Activated CD8-positive, alpha-beta memory T cell treated with anti-CD3 and anti-CD28 coated beads for 36 hours (primary cell): ENCODE data around the gene XYLT1. TPM values are rescaled to one million over a fixed set of nuclear protein-coding genes. Genes with fewer than 3 reads are reported as not detected.

ENCODE experiments used
- CTCF ChIA-PET: fragments of 350-600 bp; sonication (Branson Sonifier 250); formaldehyde crosslinking; loops from one replicate; lab custom pipeline; 2021; ENCODE audit warnings: antibody characterized with exemption; lab: Charles Lee
- POLR2A ChIA-PET: fragments of 350-600 bp; sonication (Branson Sonifier 250); formaldehyde crosslinking; loops from one replicate; lab custom pipeline; 2021; ENCODE audit warnings: antibody characterized with exemption; lab: Charles Lee
- total RNA-seq, 2 experiments: library from RNA; stranded (reverse); gene quantifications; one replicate each; pipeline ENCODE4 v1.2.3, GENCODE V29; 2021

The XYLT1 gene
- total RNA-seq, 2 experiments from 2014 or later = 4.9 to 5.2 TPM

DNA sequence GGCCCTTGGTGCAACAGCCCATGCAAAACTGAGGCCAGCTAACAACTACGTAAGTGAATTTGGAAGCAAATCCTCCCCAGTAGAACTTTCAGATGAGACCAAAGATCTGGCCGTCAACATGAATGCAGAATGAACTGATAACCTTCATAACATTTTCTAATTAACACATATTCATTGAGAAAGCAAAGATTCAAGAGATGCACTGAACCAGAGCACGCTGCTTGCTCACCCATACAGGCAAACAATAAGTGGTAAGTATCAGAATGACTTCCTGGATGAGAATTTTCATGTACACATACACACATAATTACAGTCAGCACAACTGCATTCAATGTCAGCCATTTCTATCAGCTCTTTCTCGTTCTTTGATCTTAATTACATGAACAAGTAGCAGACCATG lies 30.6 kb downstream of the XYLT1 start:
- POLR2A ChIA-PET = interaction anchor here (1.2 kb wide), 1 partner anchor 10 kb away, joined by 4 read pairs; no protein-coding TSS in a partner anchor

DNA sequence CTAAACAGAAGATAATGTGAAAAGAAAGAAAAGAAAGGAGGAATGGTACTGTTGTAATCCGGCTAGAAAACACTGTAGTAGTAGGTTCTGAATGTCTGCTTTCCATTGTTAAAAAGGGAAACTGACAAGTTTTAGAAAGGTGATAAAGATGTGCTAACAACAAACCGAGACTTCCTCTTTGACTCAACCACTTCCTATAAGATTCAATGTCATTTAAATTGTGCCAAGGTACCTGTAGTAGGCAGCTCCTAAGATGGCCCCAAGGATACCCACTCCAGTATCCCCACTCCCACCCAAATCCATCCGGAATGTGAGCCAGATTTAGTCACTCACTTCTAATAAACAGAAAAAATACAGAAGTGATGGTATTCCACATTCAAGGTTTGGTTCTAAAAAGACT lies 31.2 kb downstream of the XYLT1 start:
- CTCF ChIA-PET = no interaction called here
- POLR2A ChIA-PET = interaction anchor here (1.2 kb wide), 1 partner anchor 10 kb away, joined by 4 read pairs; no protein-coding TSS in a partner anchor

More for the DNA sequence above, 30.6 kb downstream of the XYLT1 start:
- CTCF ChIA-PET = no interaction called here

DNA sequence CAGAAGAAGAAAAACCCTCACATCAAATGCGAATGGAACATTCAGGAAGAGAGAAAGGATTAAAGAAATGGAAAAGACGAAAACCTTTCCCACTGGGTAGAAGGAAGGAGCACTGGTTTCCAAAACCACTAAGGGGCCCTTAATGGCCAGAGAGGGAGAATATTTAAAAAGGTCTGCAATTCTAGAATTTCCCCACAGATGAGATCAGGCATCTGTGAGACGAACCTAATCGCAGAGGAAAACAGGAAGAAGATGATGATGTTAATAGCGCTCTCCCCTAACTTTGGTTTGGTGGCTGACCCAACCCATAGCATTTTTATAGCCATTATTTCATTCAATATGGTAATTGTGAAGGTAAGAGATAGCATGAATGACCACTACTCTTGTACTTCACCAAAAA lies 32.8 kb downstream of the XYLT1 start:
- ChIA-PET CTCF (no interaction called here), POLR2A (no interaction called here)

DNA sequence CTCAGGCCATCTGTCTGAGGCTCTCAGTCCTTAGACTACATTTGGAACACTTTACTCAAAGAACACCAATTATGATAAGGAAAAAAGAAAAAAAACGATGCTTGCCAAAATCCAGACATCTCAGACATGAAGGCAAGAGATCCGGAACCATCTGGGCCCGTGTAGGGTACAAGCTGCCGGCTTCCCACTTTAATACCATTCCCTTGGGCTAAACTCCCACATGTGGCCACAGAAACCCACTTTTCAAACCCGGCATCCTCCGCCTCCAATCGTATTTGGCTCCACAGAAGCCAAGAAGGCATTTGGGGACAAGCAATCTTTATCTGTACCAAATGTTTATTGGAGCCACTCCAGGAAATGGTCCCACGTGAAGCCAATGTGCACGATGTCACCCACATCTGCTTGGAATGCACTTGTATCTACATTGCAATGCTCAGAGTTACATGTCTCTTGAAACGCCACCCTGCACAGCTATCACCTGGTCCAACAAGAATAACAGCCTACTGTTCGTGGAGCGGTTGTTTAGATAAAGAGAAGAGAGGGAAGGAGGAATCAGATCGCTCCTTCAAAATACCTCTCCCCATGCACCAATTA lies 33.5 kb downstream of the XYLT1 start:
- POLR2A ChIA-PET = no interaction called here
- CTCF ChIA-PET = no interaction called here

DNA sequence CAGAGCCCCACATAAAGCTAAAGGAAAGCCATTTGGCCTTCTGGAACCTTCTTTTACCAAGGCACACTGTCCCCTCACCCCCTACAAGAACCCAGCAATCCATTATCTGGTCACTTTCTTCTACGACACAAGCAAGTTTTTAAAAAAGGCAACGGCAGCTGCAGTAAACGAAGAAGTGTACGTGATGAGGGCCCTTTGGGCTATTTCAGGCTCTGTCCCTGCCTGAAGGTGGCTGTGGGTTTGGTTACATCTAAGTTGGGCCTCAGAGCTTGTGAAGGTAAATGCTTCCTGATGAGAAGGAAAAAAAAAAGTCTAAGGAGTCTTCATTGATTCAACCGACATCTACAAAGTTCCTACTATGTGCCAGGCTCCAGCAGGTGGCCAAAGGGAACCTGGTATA lies 35.4 kb downstream of the XYLT1 start:
- POLR2A ChIA-PET = no interaction called here
- CTCF ChIA-PET = no interaction called here

DNA sequence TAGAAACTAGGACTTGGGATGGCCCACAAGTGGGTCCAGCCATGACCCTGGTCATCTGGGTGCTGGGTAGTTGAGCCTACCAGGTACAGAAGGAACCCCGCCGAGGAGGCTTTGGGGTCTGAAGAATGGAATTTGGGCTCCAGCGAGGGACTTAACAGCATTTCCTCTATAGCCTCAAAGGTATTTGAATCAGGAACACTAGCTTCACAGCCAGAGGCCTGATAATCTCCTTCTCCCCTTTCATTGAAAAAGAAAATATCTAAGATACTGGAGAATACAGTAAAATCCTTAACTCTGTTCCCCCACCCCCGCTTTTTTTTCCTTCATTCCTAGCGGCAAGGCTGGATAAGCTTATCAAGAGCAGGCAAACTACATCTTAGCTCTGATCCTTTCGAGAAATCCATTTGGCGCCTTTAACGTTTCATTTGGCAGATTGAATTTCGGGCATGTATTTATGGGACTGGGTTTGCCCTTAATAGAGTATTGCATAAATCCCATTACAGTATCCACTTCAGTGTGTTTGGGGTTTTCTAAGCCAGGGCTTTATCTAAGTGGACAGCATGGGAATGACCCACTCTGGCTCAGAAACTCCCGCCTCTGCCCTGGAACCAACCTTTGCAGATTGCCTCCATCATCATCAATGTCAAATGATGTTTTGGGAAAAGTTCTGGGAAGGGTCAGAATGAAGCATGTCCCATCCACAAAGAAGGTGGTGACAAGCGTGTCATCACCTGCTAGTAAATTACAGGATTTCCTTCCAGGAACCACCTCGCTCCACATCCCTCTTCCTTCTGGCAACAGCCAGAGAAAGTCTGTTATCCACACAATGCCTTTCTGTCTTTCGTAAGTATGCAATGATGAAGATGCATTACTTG lies 36.9 kb downstream of the XYLT1 start:
- ChIA-PET CTCF (interaction anchor here (1.0 to 1.3 kb wide), 2 partner anchors 17 to 23 kb away, joined by 3 to 4 read pairs; no protein-coding TSS in a partner anchor), POLR2A (no interaction called here)

DNA sequence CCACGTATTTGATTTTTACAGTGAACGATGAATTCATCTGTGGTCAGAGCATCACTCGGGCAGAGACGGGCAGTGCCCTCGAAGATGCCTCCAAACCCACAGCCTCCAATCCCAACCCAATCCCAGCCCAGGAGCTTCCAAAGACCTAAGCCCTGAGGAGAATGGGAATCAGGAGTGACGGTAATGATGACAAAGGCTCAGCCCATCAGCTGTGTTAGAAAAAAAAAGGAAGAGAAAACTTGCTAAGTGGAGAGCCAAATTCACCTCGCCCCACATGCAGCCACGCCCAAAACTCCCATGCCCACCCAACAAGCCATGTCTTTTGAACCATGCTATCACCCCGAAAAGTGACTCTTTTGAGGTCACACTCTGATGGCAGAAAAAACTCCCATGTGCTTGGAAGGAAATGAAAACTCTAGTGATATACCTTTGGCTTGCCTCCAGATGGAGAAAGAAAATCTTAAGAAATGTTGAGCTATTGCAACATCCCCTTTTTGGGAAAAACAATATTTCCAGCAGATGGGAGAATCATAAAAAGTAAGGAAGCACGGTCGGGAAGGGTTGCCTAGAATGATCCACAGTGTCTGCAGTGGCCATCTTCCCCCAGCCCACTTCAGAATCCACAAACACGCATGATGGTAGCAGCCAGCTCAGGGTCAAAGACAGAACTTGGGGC lies 37.7 kb downstream of the XYLT1 start:
- POLR2A ChIA-PET = no interaction called here
- CTCF ChIA-PET = interaction anchor here (1.3 kb wide), 1 partner anchor 16 kb away, joined by 4 read pairs; no protein-coding TSS in a partner anchor

DNA sequence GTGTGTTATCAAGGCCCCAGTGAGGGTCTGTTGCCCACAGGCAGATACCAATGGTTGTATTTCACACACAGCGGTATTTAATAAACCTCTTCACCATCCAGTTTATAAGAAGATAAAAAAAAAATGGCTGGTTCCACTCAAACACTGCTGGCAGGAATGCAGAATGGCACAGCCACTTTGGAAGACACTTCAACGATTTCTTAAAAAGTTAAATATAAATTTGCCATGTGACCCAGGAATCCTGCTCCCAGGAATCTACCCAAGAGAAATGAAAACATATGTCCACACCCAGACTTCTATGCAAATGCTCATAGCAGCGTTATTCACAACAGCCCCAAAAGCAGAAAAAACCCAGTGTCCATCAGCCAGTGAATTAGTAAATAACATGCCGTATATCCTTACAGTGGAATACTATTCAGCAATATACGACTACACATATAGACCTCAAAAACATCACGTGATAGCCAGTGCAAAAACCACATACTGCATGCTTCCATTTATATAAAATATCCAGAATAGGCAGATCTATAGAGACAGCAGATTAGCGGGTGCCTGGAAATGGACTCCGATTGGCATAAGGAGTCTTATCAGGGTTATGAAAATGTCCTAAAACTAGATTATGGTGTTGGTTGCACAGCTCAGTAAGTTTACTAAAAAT lies 38.7 kb downstream of the XYLT1 start:
- ChIA-PET POLR2A (no interaction called here), CTCF (no interaction called here)

DNA sequence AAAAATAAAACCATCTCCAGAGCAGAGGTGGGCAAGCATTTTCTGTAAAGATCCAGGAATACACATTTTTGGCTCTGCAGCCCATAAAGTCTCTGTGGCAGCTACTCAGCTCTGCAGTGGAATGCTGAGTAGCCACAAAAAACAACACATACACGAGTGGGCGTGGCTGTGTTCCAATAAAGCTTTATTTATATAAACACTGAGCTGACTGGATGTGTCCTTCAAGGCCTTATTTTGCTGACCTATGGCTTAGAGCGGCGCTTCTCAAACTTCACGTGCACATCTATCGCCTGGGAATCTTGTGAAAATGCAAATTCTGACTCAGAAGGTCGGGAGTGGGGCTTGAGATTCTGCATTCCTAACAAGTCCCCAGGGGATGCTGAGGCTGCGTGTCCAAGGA lies 39.7 kb downstream of the XYLT1 start:
- CTCF ChIA-PET = no interaction called here
- POLR2A ChIA-PET = no interaction called here

DNA sequence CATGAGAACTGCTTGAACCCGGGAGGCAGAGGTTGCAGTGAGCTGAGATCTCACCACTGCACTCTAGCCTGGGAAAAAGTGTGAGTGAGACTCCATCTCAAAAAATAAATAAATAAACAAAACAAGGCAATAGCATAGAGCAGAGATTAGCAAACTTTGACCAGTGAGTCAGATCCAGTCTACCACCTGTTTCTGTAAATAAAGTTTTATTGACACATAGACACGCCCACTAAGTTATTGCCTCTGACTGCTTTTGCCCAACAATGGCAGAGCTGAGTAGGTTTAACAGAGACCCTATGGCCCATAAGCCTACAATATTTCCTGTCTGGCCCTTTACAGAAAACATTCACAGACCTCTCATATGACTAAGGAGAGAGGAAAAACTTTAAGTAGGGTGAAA lies 44.3 kb downstream of the XYLT1 start:
- POLR2A ChIA-PET = no interaction called here

DNA sequence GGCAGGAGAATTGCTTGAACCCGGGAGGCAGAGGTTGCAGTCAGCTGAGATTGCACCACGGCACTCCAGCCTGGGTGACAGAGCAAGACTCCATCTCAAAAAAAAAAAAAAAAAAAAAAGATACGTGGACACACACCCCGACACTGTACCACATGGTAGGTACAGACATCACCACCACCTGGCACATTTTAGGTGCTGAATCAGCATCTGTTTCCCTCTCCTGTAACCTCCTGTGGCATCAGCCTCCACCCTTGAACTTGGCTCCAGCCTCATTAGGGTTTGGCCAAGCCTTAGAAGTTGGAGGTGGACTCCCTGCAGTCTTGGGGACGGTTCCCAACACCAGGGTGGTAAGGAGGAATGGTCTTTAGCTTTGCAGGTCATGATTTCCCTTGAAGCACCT lies 46.0 kb downstream of the XYLT1 start:
- ChIA-PET CTCF (no interaction called here), POLR2A (no interaction called here)

More for the DNA sequence above, 44.3 kb downstream of the XYLT1 start:
- CTCF ChIA-PET = no interaction called here

DNA sequence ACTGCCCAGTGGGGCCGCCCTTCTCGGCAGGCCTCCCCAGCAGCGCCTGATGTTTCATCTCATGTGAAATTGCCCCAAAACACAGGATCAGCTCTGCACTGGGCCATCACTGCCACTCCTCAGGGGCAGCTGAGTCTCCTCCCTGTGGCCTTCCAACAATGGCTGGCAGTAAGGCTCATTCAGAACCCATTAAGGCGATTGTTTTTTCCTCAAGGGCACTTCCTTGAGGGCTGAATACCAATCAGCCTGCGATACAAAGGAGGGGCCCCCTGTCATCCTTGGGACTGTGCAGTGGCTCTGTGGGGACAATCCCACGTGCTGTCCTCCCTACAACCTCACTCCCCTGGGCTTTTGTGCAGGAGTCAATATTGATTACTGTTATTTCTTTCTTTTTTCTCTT lies 47.5 kb downstream of the XYLT1 start:
- POLR2A ChIA-PET = no interaction called here
- CTCF ChIA-PET = no interaction called here

DNA sequence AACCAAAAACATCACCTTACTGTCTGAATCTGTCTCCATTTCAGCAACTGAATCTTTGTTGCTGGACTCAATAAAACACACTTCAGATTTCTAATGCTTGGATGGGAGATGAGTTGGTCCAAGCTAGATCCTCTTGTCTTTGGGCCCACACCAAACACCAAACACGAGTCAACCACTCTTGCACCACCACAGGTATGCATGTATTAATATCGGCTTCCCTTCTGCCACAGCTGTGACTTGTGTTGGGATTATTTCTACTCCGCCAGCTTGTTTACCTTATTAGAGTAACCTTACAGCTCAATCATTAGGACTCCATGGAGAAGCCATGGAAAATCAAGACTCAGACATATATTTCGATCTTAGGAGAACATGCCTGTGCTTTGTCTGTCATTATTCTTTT lies 49.9 kb downstream of the XYLT1 start:
- CTCF ChIA-PET = no interaction called here
- POLR2A ChIA-PET = interaction anchor here (0.6 kb wide), 1 partner anchor 9 kb away, joined by 3 read pairs; no protein-coding TSS in a partner anchor

DNA sequence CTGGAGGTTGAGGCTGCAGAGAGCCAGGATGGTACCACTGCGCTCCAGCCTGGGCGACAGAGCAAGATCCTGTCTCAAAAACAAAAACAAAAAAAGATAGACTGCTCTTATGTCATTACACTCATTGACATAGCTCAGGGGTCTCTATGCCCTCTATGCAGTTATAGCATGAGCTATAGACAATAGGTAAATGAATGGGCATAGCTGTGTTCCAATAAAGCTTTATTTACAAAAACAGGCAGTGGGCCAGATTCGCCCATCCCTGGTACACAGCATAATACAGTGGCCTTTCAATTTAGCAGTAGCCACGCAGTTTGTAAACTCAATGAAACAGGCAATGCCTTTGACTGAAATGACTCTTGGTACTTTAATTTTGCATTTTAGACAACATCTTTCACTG lies 51.5 kb downstream of the XYLT1 start:
- ChIA-PET CTCF (no interaction called here), POLR2A (no interaction called here)

DNA sequence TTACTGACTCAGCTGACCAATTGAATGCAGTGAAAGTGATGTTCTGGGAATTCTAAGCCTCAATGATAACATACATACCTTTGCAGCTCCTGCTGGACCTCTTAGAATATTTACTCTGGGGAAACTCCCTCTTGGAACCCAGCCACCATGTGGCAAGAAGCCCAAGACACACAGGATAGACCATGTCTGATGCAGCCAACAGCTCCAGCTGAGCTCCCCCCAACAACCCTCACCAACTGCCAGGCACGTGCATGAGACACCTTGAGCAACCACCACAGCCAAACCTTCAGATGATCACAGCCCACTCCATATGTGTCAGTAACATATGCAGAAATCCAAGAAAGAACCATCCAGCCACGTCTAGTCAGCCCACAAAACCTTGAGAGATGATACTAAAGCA lies 53.0 kb downstream of the XYLT1 start:
- CTCF ChIA-PET = interaction anchor here (0.7 to 1.6 kb wide), 2 partner anchors 31 to 50 kb away, joined by 3 to 4 read pairs; no protein-coding TSS in a partner anchor
- POLR2A ChIA-PET = interaction anchor here (1.0 kb wide), 1 partner anchor 32 kb away, joined by 4 read pairs; no protein-coding TSS in a partner anchor

DNA sequence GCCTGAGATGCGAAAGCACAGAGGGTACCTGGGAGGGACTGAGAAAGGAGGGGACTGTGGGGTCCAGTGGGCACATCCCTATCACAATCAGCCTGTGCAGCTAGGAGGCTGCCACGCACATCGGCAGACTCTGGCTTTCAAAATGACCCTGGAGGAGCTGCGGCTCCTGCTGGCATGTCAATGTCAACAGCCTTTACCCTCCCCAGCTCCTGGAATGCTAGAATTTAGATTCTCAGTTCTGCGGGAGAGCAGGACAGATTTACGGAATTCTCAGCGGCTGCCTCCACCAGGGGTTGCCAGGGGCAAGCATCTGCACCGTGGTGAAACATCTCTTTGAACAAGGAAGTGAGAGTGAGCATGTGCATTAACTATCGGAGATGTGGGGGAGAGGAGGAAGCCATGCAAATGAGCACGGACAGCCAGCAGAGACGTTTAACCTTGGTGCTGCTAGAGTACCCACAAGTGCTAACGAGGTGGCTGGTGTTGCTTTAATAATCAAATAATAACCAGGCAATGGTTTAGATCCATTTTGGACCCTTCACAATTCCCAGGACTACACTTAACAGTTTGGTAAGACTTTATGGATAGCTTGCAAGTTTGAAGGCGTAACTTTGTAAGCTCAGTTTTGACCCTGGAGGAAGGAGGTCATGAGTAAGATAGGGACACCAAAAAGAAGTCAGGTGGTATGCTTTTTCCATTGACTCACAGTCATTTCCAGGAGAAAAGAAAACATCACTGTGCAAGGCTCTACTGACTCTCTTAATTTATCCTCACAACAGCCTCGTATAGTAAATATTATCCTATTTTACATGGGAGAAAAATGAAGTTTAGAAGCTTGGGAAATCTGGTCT lies 54.1 kb downstream of the XYLT1 start:
- POLR2A ChIA-PET = interaction anchor here (1.0 to 1.2 kb wide), 2 partner anchors 33 to 47 kb away, joined by 3 to 4 read pairs; no protein-coding TSS in a partner anchor
- CTCF ChIA-PET = interaction anchor here (0.6 to 1.6 kb wide), 4 partner anchors 14 to 56 kb away, joined by 3 to 4 read pairs (median 4); no protein-coding TSS in a partner anchor

DNA sequence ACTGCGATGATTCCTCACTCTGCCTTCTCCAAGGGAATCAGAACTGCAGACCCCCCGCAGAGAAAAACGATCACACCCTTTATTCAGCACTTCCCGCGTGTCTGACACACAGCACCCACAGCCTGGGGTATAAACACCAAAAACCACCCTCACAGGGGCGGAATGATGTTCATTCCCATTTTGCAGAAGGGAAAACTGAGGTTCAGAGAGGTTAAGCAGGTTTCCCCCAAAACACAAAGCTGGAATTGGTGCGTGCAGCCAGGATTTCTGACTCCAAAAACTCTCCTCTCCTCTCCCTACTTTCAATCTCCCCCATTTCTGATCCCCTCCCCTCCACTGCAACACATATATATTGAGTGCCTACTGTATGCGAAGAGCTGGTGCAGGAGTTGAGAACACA lies 55.8 kb downstream of the XYLT1 start:
- ChIA-PET CTCF (interaction anchor here (1.4 kb wide), 1 partner anchor 53 kb away, joined by 3 read pairs; no protein-coding TSS in a partner anchor), POLR2A (no interaction called here)

DNA sequence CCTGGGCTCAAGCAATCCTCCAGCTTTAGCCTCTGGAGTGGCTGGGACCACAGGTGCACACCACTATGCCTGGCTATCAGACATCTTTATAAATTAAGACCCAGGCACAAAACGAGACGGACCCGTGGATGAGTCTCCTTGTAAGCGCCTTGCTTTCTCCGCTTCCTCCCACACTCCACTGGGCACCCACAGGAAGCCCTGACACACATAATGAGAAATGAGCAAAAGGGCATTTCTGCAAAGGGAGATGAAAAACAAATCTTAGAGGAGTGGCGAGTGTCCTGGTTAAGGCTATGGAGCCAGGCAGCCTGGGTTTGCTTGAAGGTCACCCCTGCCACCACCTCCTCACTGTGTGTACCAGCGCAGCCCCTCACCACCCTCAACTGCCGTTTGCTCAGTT lies 56.3 kb downstream of the XYLT1 start:
- CTCF ChIA-PET = no interaction called here
- POLR2A ChIA-PET = no interaction called here
